HG02943 (cell line): Measurements from ENCODE around the gene LCN10.

ENCODE experiments used
- ATAC-seq: cut with Tn5 transposase; IDR thresholded peaks from one replicate; pipeline ENCODE4 v1.9.1; 2021; ENCODE audit warnings: mild to moderate bottlenecking, low read depth, moderate library complexity; ENCODE audit not compliant: unreplicated experiment

The LCN10 gene

GRCh38 chr9:136740971-136741882 is 1.5 kb downstream of the LCN10 start:
- no peak for ATAC-seq

GRCh38 chr9:136740491-136740890 is 2.2 kb downstream of the LCN10 start:
- no peak for ATAC-seq

- ATAC-seq, result no peak
Measured at GRCh38 chr9:136740069-136740468, 2.7 kb downstream of the LCN10 start.

- no peak for ATAC-seq
Measured at GRCh38 chr9:136739509-136739908, 3.2 kb downstream of the LCN10 start.

GRCh38 chr9:136738960-136739359 is 3.8 kb downstream of the LCN10 start:
- no peak for ATAC-seq

- ATAC-seq, result no peak
Measured at GRCh38 chr9:136735812-136736480, 6.8 kb downstream of the LCN10 start.

GRCh38 chr9:136734837-136735496 is 7.8 kb downstream of the LCN10 start:
- no peak for ATAC-seq

- ATAC-seq, result no peak
Measured at GRCh38 chr9:136733611-136734010, 9.1 kb downstream of the LCN10 start.

GRCh38 chr9:136732444-136733178 is 10.1 kb downstream of the LCN10 start:
- no peak for ATAC-seq

GRCh38 chr9:136729926-136730325 is 12.8 kb downstream of the LCN10 start:
- no peak for ATAC-seq

- ATAC-seq, result no peak
Measured at GRCh38 chr9:136729144-136729543, 13.6 kb downstream of the LCN10 start.

GRCh38 chr9:136728548-136729123 is 14.1 kb downstream of the LCN10 start:
- peak; percentile 5 for ATAC-seq

GRCh38 chr9:136728080-136728547 is 14.6 kb downstream of the LCN10 start:
- peak; percentile 55 for ATAC-seq

- ATAC-seq, result no peak
Measured at GRCh38 chr9:136726631-136727191, 16.0 kb downstream of the LCN10 start.

GRCh38 chr9:136726118-136726517 is 16.6 kb downstream of the LCN10 start:
- no peak for ATAC-seq

- no peak for ATAC-seq
Measured at GRCh38 chr9:136725612-136726011, 17.1 kb downstream of the LCN10 start.

- no peak for ATAC-seq
Measured at GRCh38 chr9:136724772-136725171, 18.0 kb downstream of the LCN10 start.

GRCh38 chr9:136723989-136724388 is 18.8 kb downstream of the LCN10 start:
- no peak for ATAC-seq

- no peak for ATAC-seq
Measured at GRCh38 chr9:136723362-136723976, 19.3 kb downstream of the LCN10 start.
